Cardiac fibroblast (primary cell): ENCODE results near the gene CNPY3.

ENCODE experiments used
- DNase-seq, 2 donors: peaks; one replicate each; pipeline versions ENCODE4 v3.0.0 to v3.0.0-alpha.2; 2010; ENCODE audit warnings: low read depth in 2 of 2
- H3K4me3 ChIP-seq, 2 donors: replicated peaks in 1 of 2; 1 replicate in 1 of 2; 2 replicates in 1 of 2; pipeline ENCODE4 v1.5.1; 2011; ENCODE audit warnings: low read depth in 2 of 2, low read length in 2 of 2, mild to moderate bottlenecking in 2 of 2, moderate library complexity in 1 of 2
- TF ChIP-seq, protein P1 (sequence below): IDR thresholded peaks from one replicate; pipeline ENCODE4 v1.5.1; 2011; ENCODE audit warnings: low read depth, mild to moderate bottlenecking, low read length, inconsistent platforms

Gene CNPY3

DNA sequence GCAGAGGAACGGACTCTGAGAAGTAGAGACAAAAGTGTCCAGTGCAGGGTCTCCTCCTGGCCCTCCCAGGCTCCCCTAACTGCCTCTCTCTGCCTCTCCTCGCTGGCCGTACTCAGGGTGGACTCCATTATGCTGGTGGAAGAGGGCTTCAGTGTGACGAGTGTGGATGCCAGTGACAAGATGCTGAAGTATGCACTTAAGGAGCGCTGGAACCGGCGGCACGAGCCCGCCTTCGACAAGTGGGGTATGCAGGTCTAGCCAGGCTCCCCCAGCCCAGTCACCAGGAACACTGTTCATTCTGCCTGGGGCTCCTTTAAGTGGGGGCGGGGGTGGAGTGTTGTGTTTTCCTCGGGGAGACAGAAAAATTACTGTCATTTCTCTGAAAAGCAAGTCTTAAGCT is 32.8 kb downstream of the CNPY3 start:
- TF ChIP-seq, protein P1, sequence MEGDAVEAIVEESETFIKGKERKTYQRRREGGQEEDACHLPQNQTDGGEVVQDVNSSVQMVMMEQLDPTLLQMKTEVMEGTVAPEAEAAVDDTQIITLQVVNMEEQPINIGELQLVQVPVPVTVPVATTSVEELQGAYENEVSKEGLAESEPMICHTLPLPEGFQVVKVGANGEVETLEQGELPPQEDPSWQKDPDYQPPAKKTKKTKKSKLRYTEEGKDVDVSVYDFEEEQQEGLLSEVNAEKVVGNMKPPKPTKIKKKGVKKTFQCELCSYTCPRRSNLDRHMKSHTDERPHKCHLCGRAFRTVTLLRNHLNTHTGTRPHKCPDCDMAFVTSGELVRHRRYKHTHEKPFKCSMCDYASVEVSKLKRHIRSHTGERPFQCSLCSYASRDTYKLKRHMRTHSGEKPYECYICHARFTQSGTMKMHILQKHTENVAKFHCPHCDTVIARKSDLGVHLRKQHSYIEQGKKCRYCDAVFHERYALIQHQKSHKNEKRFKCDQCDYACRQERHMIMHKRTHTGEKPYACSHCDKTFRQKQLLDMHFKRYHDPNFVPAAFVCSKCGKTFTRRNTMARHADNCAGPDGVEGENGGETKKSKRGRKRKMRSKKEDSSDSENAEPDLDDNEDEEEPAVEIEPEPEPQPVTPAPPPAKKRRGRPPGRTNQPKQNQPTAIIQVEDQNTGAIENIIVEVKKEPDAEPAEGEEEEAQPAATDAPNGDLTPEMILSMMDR = no peak
- DNase-seq = no peak
- no peak overlapping the region for H3K4me3 ChIP-seq

DNA sequence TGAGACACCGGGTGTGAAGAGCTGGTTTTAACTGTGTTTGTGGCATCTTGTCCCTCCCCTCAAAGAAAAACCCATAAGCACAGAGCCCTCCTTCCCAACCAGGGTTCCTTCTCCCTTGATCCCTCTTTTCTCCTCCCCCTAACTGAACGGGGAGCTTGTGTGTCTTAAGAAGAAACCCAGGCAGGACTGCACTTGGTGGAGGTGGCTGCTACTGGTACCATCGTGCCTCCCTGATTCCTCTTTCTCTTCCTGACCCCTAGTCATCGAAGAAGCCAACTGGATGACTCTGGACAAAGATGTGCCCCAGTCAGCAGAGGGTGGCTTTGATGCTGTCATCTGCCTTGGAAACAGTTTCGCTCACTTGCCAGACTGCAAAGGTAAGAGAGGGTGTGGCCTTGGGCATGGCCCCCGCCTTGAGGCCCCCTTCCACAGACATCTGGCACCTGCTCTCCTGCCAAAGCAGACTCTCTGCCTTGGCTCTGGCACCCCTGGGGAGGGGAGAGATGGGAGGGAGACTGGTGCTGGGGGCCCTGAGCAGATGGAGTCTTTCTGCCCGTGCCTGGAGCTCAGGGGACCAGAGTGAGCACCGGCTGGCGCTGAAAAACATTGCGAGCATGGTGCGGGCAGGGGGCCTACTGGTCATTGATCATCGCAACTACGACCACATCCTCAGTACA is 33.4 kb downstream of the CNPY3 start:
- TF ChIP-seq, protein P1 = no peak
- H3K4me3 ChIP-seq = no peak overlapping the region
- no peak for DNase-seq

DNA sequence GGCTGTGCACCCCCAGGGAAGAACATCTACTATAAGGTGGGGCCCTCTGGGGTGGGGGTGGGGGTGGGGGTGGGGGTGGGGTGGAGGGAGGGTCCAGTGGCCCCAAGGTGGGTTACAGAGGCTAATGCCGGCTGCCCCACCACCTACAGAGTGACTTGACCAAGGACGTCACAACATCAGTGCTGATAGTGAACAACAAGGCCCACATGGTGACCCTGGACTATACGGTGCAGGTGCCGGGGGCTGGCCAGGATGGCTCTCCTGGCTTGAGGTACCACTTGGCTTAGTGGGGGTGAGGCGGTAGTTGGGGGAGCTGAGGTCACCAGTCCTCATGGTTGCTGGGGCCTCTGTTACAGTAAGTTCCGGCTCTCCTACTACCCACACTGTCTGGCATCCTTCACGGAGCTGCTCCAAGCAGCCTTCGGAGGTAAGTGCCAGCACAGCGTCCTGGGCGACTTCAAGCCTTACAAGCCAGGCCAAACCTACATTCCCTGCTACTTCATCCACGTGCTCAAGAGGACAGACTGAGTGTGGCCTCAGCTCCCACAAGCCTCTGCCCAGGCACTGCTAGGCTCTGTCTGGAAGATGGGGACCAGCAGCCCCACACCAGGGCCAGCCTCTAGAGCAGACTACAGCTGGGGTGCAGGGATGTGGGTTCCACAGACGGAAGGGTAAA is 34.0 kb downstream of the CNPY3 start:
- TF ChIP-seq, protein P1 = no peak
- no peak for DNase-seq

DNA sequence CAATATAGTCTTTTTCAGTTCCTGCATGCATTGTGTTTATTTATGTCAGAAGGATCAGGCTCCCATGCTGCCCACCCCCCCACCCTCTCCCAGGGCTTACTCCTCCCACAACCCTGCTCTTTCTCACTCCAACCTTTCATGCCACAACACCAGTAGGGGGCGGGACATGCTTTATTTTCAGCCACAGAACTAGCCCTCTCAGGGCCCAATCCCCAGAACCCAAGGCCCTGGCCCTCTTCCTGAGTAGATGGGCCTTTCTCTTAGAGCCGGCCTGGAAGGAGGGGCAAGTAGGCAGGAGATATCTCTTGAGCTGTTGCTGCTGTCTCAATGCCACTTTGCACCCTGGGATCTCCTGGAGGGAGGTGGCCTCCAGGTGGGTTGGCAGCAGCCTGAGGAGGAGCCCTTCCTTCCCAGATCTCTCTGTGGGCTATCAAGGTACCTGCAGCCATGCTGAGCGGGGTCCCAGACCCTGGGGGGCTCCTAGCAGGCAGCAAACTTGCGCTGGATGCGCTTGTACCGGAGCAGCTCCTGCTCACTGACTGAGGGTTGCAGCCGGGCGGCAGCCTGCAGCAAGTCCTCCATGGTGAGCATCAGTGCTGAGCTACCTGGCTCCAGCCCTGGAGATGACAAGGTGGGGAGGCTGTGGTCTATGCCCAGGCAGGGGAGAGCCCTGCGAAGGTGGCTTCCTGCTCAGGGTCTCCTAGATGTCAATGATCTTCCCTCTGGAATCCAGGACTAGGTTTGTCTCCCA is 34.8 kb downstream of the CNPY3 start:
- TF ChIP-seq, protein P1 = peak; percentile 37
- no peak overlapping the region for H3K4me3 ChIP-seq
- peak; percentile 63 to 68 for DNase-seq

More for the DNA sequence above, 34.0 kb downstream of the CNPY3 start:
- no peak overlapping the region for H3K4me3 ChIP-seq

DNA sequence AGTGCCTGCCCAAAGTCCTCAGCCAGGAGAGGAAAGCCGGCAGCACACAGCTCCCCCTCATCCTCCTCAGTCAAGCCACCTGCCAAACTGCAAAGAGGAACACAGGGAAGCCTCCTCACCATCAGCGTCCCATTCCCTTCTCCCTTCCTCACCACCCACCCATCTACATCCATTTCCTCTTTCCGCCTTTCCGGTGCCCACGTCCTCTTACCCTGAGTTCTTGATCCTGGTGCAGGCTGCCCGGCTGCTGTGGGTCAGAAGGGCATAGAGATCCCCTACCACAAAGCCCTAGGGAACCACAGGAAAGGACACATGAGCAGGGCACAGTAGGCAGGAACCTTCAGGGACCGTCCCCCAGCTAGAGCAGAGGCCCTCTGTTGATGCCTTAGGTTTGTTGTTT is 37.3 kb downstream of the CNPY3 start:
- TF ChIP-seq, protein P1 = no peak
- H3K4me3 ChIP-seq = no peak overlapping the region
- DNase-seq = no peak

DNA sequence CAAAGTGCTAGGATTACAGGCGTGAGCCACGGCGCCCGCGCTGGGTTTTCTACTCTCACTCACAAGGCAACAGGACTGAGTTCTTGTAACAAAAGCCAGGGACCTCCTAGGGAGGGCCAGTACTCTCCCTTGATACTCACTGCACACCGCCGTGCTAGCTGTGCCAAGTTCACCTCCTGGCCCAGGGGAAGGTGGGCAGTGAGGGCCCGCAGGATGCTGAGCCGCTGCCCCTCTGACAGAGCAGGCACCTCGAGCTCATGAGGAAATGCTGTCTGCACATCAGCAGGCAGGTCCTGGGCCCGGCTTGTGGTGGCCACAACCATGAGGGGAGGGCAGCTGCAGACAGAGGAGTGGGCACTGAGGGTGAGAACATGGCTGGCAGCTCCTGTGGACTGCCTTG is 37.9 kb downstream of the CNPY3 start:
- no peak for DNase-seq
- no peak overlapping the region for H3K4me3 ChIP-seq
- TF ChIP-seq, protein P1 = no peak
